IMR-90 (cell line): ENCODE data around the gene LRP5.

Experiments used
- BHLHE40 ChIP-seq: fragments of 150-350 bp; IDR thresholded peaks from 2 replicates; pipeline ENCODE4 v1.6.1; 2016; ENCODE audit warnings: mild to moderate bottlenecking, low read depth, low read length
- CEBPB ChIP-seq: IDR thresholded peaks from 2 replicates; pipeline ENCODE4 v1.6.1; 2012; ENCODE audit warnings: low read depth, low read length, improper control_type of control experiment
- FOS ChIP-seq: fragments of 150-350 bp; IDR thresholded peaks from 2 replicates; pipeline ENCODE4 v1.6.1; 2016; ENCODE audit warnings: low read depth, low read length
- POLR2A ChIP-seq: IDR thresholded peaks from 2 replicates; pipeline ENCODE4 v1.6.1; 2012; ENCODE audit warnings: mild to moderate bottlenecking, low read depth, low read length
- TF ChIP-seq, protein P1 (sequence below): conservative IDR thresholded peaks from 2 replicates; pipeline ENCODE4 v1.5.1; 2012; ENCODE audit warnings: mild to moderate bottlenecking, low read depth, low read length, improper control_type of control experiment
- TF ChIP-seq, protein P2 (sequence below): fragments of 150-350 bp; IDR thresholded peaks from 2 replicates; pipeline ENCODE4 v1.6.1; 2017; ENCODE audit warnings: mild to moderate bottlenecking, antibody characterized with exemption, low read length, low read depth

DNA sequence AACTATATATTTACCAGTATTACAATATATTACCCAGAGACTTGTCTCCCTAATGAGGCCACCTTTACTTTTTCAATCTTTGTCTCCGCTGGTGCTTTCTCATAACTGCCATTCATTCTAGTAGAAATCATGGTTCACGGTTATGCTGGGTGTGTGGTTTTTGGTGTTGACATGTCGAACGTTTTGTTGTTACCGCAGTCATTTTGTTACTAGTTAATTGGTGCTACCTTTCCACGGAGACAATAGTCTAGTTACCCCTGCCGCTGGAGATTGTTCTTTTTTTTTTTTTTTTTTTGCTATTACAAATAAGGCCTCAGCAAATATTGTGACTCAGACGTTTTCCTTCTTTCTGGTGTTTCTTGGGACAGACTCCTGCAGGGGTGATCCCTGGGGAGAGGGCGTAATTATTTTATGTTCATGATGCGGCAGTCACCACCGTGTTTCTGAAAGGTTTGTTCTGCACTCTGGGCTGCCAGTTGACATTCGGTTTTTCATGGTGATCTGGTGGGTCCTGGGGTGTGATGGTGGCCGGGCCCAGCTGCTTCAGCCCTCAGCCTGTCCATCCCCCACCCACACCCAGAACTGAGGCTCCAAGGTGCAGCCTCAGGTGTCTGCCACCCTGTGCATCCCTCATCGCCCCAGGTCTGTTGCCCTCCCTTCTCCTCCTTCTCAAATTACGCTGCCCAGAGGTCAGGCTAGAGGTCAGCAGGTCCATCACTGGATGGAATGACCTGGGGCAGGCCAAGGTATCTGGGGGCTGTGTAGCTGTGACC, 28.6 kb downstream of the LRP5 start:
- TF ChIP-seq, protein P1, sequence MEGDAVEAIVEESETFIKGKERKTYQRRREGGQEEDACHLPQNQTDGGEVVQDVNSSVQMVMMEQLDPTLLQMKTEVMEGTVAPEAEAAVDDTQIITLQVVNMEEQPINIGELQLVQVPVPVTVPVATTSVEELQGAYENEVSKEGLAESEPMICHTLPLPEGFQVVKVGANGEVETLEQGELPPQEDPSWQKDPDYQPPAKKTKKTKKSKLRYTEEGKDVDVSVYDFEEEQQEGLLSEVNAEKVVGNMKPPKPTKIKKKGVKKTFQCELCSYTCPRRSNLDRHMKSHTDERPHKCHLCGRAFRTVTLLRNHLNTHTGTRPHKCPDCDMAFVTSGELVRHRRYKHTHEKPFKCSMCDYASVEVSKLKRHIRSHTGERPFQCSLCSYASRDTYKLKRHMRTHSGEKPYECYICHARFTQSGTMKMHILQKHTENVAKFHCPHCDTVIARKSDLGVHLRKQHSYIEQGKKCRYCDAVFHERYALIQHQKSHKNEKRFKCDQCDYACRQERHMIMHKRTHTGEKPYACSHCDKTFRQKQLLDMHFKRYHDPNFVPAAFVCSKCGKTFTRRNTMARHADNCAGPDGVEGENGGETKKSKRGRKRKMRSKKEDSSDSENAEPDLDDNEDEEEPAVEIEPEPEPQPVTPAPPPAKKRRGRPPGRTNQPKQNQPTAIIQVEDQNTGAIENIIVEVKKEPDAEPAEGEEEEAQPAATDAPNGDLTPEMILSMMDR, result no peak
- TF ChIP-seq CEBPB (no peak), BHLHE40 (no peak), POLR2A (no peak), FOS (no peak)
- TF ChIP-seq, protein P2, sequence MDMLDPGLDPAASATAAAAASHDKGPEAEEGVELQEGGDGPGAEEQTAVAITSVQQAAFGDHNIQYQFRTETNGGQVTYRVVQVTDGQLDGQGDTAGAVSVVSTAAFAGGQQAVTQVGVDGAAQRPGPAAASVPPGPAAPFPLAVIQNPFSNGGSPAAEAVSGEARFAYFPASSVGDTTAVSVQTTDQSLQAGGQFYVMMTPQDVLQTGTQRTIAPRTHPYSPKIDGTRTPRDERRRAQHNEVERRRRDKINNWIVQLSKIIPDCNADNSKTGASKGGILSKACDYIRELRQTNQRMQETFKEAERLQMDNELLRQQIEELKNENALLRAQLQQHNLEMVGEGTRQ, result no peak
